ENCODE data around the gene PTH1R.

The PTH1R gene

GRCh38 chr3:46850468-46850779 lies 27.1 kb upstream of the PTH1R start:
- no peak for DNase-seq

GRCh38 chr3:46851364-46852333 lies 25.9 kb upstream of the PTH1R start:
- no peak for DNase-seq

DNA sequence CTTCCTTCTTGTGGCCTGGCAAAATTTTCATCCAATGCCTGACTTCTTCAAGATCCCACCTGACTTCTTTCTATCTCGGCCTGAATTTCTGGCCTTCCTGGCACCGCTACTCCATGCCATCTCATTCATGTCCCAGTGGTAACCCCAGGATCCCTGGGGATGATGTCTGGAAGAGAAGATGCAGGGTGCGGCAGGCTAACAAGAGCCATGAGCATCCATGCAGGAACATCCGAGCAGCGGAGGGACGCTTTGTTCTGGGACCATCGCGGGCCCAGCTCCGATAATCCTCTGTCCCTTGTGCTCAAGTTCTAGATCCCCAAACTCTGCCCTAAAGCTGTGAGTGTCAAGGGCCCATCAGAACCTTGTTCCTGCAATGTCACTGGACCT lies 25.2 kb upstream of the PTH1R start:
- no peak for DNase-seq

DNA sequence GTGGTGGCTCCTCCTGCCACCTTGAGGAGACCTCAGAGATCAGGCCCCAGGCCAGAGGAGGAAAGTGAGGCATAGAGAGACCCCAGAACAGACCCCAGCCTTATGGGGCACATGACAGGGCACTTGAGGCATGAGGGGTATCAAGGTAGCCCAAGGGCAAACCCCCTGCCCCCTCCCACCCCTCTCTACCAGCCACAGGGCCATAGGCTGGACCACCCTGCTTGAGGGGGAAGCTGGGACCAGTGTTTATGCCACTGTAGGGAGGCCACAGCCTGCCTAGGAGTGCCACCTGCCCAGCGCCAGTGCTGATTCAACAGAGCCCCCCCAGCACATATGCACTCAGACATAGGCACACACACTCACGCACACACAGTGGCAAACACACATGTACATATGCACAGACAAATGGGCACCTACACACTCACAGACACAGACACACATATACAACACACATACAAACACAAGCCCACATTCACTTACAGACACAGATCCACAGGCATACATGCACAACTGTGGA lies 24.6 kb upstream of the PTH1R start:
- DNase-seq: no peak

- no peak for DNase-seq
These were observed 23.8 kb upstream of the PTH1R start for GRCh38 chr3:46853441-46854415.

DNA sequence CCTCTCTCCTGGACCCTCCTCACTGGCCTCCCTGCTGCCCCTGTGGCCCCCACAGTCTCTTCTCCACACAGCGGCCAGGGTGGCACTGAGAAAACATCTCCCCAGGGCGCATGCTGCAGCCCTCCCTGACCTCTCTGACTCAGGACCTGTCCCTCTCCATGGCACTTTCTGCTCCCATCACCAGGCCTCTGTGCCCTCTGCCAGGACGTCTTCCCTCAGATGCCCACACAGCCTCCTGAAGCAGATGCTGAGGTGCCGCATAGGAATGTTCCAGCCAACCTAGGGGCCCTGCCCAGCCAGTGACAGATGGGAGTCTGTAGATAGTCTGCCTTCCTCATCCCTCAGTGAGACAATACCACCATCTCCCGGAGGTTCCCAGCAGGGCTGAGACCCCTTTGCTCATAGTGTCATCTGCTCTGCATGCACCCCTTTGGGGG lies 22.9 kb upstream of the PTH1R start:
- DNase-seq: no peak

GRCh38 chr3:46856576-46857471 lies 20.7 kb upstream of the PTH1R start:
- no peak for DNase-seq

- DNase-seq: no peak
These were observed 19.8 kb upstream of the PTH1R start for GRCh38 chr3:46857485-46858341.

DNA sequence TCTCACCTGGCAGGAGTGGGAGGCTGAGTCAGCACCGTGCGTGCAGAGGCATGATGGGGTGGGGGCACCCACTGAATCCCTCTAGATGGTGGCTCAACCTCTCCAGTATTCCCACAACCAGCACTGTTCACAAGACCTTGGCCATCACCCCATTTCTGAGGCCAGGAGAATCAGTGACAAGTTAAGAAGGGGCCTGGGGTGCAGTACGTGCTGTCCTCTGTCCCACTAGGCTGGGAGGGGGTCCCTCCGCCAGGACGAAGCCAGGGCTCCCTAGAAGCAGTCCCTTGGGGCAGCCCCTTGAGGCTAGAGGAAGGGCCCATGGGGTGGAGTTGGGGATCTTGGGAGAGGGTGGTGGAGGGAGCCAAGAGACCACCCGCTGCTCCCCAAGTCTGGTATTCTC lies 19.1 kb upstream of the PTH1R start:
- no peak for DNase-seq

GRCh38 chr3:46859001-46859710 lies 18.4 kb upstream of the PTH1R start:
- DNase-seq: no peak

- no peak for DNase-seq
These were observed 17.3 kb upstream of the PTH1R start for GRCh38 chr3:46860017-46860809.

GRCh38 chr3:46860810-46861604 lies 16.5 kb upstream of the PTH1R start:
- no peak for DNase-seq

DNA sequence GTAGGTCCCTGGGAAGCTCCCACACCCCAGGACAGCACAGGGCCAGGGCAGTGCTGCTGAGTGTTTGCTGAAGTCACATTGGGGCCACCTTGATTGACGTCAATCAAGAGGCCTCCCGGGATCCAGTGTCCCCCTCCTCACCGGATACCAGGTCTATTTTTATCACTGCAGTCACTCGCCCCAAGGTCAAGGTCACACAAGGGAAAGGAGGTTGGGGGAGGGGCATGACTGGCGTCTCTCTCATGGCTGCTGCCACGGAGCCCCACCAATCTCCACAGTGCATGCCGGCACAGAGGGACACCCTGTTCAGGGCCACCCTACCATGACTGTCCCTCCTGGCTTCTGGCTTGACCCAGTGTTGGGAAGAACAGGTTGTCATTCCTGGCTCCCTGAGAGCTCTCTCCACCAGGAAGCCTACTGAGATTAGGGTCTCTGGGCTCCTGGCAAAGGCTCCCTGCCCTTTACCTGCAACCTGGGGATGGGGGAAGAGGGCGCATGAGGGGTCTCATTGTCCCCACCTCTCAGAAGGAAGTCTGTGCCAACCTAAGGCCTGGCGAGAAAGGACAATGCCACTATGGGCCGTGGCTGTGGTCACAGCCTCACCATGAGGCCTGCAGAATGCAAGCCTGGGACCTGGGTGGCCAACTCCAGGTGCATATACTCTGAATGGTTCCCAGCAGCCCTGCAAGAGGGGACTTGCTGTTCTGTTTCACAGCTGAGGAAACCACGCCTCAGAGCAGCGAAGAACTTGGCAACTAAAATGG lies 15.7 kb upstream of the PTH1R start:
- DNase-seq: no peak

- DNase-seq: no peak
These were observed 15.0 kb upstream of the PTH1R start for GRCh38 chr3:46862369-46863025.

- no peak for DNase-seq
These were observed 14.2 kb upstream of the PTH1R start, which contains the start of gene MYL3 for GRCh38 chr3:46863261-46863782. TSS of gene MYL3 (minus strand) at chr3:46863444. CDS start at chr3:46863390, 54 bp downstream.

GRCh38 chr3:46864061-46864881 lies 13.2 kb upstream of the PTH1R start:
- DNase-seq: no peak

Measured in NCI-H187 treated with DMSO at 0.1 percent for 48 hours (cell line).